Naive thymus-derived CD4-positive, alpha-beta T cell (primary cell): ENCODE results near the gene KLHL13. TPM values are rescaled to one million over a fixed set of nuclear protein-coding genes. Genes with fewer than 3 reads are reported as not detected.

Experiments used
- ATAC-seq: fragments of 150-1000 bp; cut with Tn5 transposase; 2 replicates; pipeline ENCODE4 v1.10.0; 2021; ENCODE audit warnings: mild to moderate bottlenecking, moderate library complexity
- CTCF ChIA-PET: fragments of 350-600 bp; sonication (Branson Sonifier 250); formaldehyde crosslinking; loops from one replicate; lab custom pipeline; 2021; ENCODE audit warnings: antibody characterized with exemption; lab: Charles Lee
- POLR2A ChIA-PET: fragments of 350-600 bp; sonication (Branson Sonifier 250); formaldehyde crosslinking; loops from one replicate; lab custom pipeline; 2021; ENCODE audit warnings: antibody characterized with exemption, inconsistent platforms; lab: Charles Lee
- DNase-seq, 9 donors: peaks; one replicate each; pipeline versions ENCODE4 v3.0.0 to v3.0.0-alpha.2; 2020 to 2022; ENCODE audit warnings: mixed read lengths in 1 of 9
- H3K27ac ChIP-seq: one replicate; pipeline ENCODE4 v1.7.0; 2013; ENCODE audit warnings: mild to moderate bottlenecking, low read depth, low read length, moderate library complexity
- H3K27me3 ChIP-seq, 2 donors: one replicate each; pipeline ENCODE4 v1.7.0; 2013; ENCODE audit warnings: low read length in 2 of 2, mild to moderate bottlenecking in 2 of 2, moderate library complexity in 2 of 2; ENCODE audit not compliant: control insufficient read depth in 2 of 2, insufficient read depth in 2 of 2
- H3K36me3 ChIP-seq, 3 experiments: 1 replicate in 2 of 3; 2 replicates in 1 of 3; pipeline ENCODE4 v1.7.0; 2013; ENCODE audit warnings: low read length in 3 of 3, mild to moderate bottlenecking in 3 of 3, moderate library complexity in 1 of 3; ENCODE audit not compliant: insufficient read depth in 3 of 3, control insufficient read depth in 2 of 3
- H3K4me1 ChIP-seq, 2 donors: one replicate each; pipeline ENCODE4 v1.7.0; 2013; ENCODE audit warnings: low read length in 2 of 2, mild to moderate bottlenecking in 2 of 2, moderate library complexity in 1 of 2; ENCODE audit not compliant: control insufficient read depth in 2 of 2, insufficient read depth in 2 of 2
- H3K4me3 ChIP-seq: 2 replicates; pipeline ENCODE4 v1.7.0; 2013; ENCODE audit warnings: mild to moderate bottlenecking, low read length
- H3K9me3 ChIP-seq, 3 experiments: 1 replicate in 2 of 3; 2 replicates in 1 of 3; pipeline ENCODE4 v1.7.0; 2013; ENCODE audit warnings: low read length in 3 of 3; ENCODE audit not compliant: control insufficient read depth in 2 of 3
- H3K27ac Mint-ChIP-seq, 9 donors: one replicate each; pipeline ENCODE4 v1.8.0; 2020 to 2022; ENCODE audit warnings: mixed read lengths in 9 of 9, mild to moderate bottlenecking in 8 of 9, moderate library complexity in 5 of 9, inconsistent platforms in 2 of 9
- H3K27me3 Mint-ChIP-seq, 5 donors: one replicate each; pipeline ENCODE4 v1.8.0; 2021 to 2022; ENCODE audit warnings: mixed read lengths in 5 of 5, mild to moderate bottlenecking in 1 of 5
- H3K36me3 Mint-ChIP-seq, 5 donors: one replicate each; pipeline ENCODE4 v1.8.0; 2020 to 2022; ENCODE audit warnings: mixed read lengths in 5 of 5, mild to moderate bottlenecking in 3 of 5, inconsistent platforms in 1 of 5
- H3K4me1 Mint-ChIP-seq, 7 donors: one replicate each; pipeline ENCODE4 v1.8.0; 2020 to 2022; ENCODE audit warnings: mixed read lengths in 7 of 7, mild to moderate bottlenecking in 3 of 7, inconsistent platforms in 1 of 7
- H3K4me3 Mint-ChIP-seq, 10 donors: one replicate each; pipeline ENCODE4 v1.8.0; 2020 to 2022; ENCODE audit warnings: mild to moderate bottlenecking in 10 of 10, mixed read lengths in 10 of 10, moderate library complexity in 6 of 10, inconsistent platforms in 2 of 10
- H3K9me3 Mint-ChIP-seq, 11 donors: one replicate each; pipeline ENCODE4 v1.8.0; 2020 to 2022; ENCODE audit warnings: mixed read lengths in 11 of 11, mild to moderate bottlenecking in 4 of 11, inconsistent platforms in 1 of 11, moderate library complexity in 1 of 11
- intact Hi-C, 2 donors: fragments of 100-400 bp; cut with micrococcal nuclease; formaldehyde crosslinking; loops; one replicate each; pipeline ENCODE4 v1.15.1; 2023
- polyA plus RNA-seq, 2 donors: library from polyadenylated mRNA; unstranded; fragments of 300-500 nt; fragmentation: Illumina TruSeq; gene quantifications; one replicate each; pipeline ENCODE4 v1.2.3, GENCODE V29; 2021
- total RNA-seq, 6 experiments: library from RNA in 5 of 6; stranded (reverse) in 5 of 6; gene quantifications; 1 replicate in 5 of 6; 2 replicates in 1 of 6; pipeline ENCODE4 v1.2.3 and lab custom pipeline; 2021 to 2026

The KLHL13 gene
- total and polyA plus RNA-seq, 7 experiments from 2014 or later, result 0.34 to 2.2 (median 1.1) TPM; not detected in 1

DNA sequence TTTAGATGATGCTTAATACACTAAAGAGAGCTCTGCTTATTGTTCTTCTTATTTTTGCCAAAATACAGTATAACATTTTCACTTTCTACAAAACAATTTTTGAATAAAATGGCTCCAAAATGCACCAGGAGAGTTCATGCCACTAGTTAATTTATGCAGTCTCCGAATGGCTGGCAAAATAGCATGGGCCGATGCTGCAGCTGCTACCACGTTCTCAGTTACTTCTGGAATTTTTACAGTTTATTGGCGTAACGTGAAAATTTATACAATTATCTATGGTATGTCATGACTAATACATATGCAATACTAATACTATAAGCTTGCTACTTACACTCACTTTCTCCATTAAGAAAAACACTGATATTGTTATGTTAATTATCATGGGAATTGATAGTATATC, 16.5 kb downstream of the KLHL13 start:
- peaks cover 0 to 2% (median 0%) of the 10 kb centered on the region in 7 donors for H3K4me1 Mint-ChIP-seq
- no peak for DNase-seq

DNA sequence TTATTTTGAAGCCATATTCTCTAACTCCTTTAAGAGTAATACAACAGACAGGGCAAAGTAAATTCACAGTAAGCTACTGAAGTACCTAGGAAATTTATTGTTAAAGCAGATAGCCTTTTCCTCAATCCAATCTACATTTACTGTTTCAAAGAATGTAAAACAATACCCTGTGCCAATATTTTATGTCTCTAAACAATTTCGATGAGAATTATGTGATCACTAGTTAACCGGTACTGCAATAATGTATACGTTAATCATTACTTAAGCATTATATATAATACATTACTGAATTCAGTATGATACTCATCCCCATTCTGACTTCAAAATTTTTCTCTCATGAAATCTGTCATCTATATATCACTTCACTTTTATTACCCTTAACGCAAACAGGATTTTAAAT, 28.5 kb downstream of the KLHL13 start:
- H3K36me3 ChIP-seq, result no peaks in the 10 kb centered on the region
- intact Hi-C loops, result no loop called here
- no peak overlapping the region for H3K27ac Mint-ChIP-seq
- no peak overlapping the region for H3K4me3 Mint-ChIP-seq
- DNase-seq, result no peak
- no peak overlapping the region for H3K27ac ChIP-seq
- H3K4me1 ChIP-seq, result no peaks in the 10 kb centered on the region
- no peak overlapping the region for H3K4me3 ChIP-seq
- no peaks in the 10 kb centered on the region for H3K9me3 ChIP-seq
- peaks cover 0 to 22% (median 10%) of the 10 kb centered on the region in 11 donors for H3K9me3 Mint-ChIP-seq
- CTCF ChIA-PET, result no interaction called here
- POLR2A ChIA-PET, result no interaction called here
- no peak for ATAC-seq
- H3K27me3 ChIP-seq, result no peaks in the 10 kb centered on the region
- no peaks in the 10 kb centered on the region for H3K4me1 Mint-ChIP-seq
- H3K36me3 Mint-ChIP-seq, result peaks cover 0 to 4% (median 0%) of the 10 kb centered on the region in 5 donors
- no peaks in the 10 kb centered on the region for H3K27me3 Mint-ChIP-seq

More for the DNA sequence above, 16.5 kb downstream of the KLHL13 start:
- intact Hi-C loops, result loop anchor here in 1 of 2 donors (2.0 kb wide), 1 partner anchor 71 kb away; no protein-coding TSS in a partner anchor
- no peak overlapping the region for H3K27ac Mint-ChIP-seq
- H3K4me3 Mint-ChIP-seq, result no peak overlapping the region
- no peaks in the 10 kb centered on the region for H3K27me3 ChIP-seq
- ATAC-seq, result no peak
- H3K4me3 ChIP-seq, result no peak overlapping the region
- no peaks in the 10 kb centered on the region for H3K36me3 ChIP-seq
- peaks cover 0 to 5% (median 0%) of the 10 kb centered on the region in 11 donors for H3K9me3 Mint-ChIP-seq
- H3K9me3 ChIP-seq, result no peaks in the 10 kb centered on the region
- no peaks in the 10 kb centered on the region for H3K4me1 ChIP-seq
- ChIA-PET POLR2A (no interaction called here), CTCF (no interaction called here)
- no peaks in the 10 kb centered on the region for H3K36me3 Mint-ChIP-seq
- no peaks in the 10 kb centered on the region for H3K27me3 Mint-ChIP-seq
- no peak overlapping the region for H3K27ac ChIP-seq

GRCh38 chrX:118074196-118074595, 42.4 kb downstream of the KLHL13 start:
- intact Hi-C loops, result no loop called here
- Mint-ChIP-seq H3K27me3 (no peaks in the 10 kb centered on the region), H3K9me3 (peaks cover 0 to 10% (median 0%) of the 10 kb centered on the region in 11 donors), H3K4me1 (peaks cover 0 to 2% (median 0%) of the 10 kb centered on the region in 7 donors), H3K36me3 (no peaks in the 10 kb centered on the region), H3K4me3 (no peak overlapping the region), H3K27ac (no peak overlapping the region)
- Histone ChIP-seq H3K9me3 (no peaks in the 10 kb centered on the region), H3K27me3 (no peaks in the 10 kb centered on the region), H3K27ac (no peak overlapping the region), H3K4me3 (no peak overlapping the region), H3K36me3 (no peaks in the 10 kb centered on the region), H3K4me1 (no peaks in the 10 kb centered on the region)
- ChIA-PET POLR2A (no interaction called here), CTCF (no interaction called here)
- ATAC-seq (no peak), DNase-seq (no peak)

GRCh38 chrX:118066867-118067515, 49.6 kb downstream of the KLHL13 start:
- ATAC-seq, result no peak
- Histone ChIP-seq H3K27ac (no peak overlapping the region), H3K4me3 (no peak overlapping the region), H3K27me3 (no peaks in the 10 kb centered on the region), H3K9me3 (no peaks in the 10 kb centered on the region), H3K4me1 (no peaks in the 10 kb centered on the region), H3K36me3 (no peaks in the 10 kb centered on the region)
- intact Hi-C loops, result no loop called here
- no peaks in the 10 kb centered on the region for H3K4me1 Mint-ChIP-seq
- H3K4me3 Mint-ChIP-seq, result no peak overlapping the region
- H3K27ac Mint-ChIP-seq, result no peak overlapping the region
- CTCF ChIA-PET, result no interaction called here
- no peaks in the 10 kb centered on the region for H3K27me3 Mint-ChIP-seq
- H3K36me3 Mint-ChIP-seq, result peaks cover 0 to 3% (median 0%) of the 10 kb centered on the region in 5 donors
- POLR2A ChIA-PET, result no interaction called here
- peaks cover 0 to 2% (median 0%) of the 10 kb centered on the region in 11 donors for H3K9me3 Mint-ChIP-seq
- no peak for DNase-seq

GRCh38 chrX:118062817-118063615, 53.6 kb downstream of the KLHL13 start:
- CTCF ChIA-PET, result no interaction called here
- Mint-ChIP-seq H3K9me3 (peaks cover 0 to 3% (median 0%) of the 10 kb centered on the region in 11 donors), H3K36me3 (peaks cover 0 to 3% (median 0%) of the 10 kb centered on the region in 5 donors), H3K4me1 (no peaks in the 10 kb centered on the region), H3K4me3 (no peak overlapping the region), H3K27me3 (no peaks in the 10 kb centered on the region), H3K27ac (no peak overlapping the region)
- POLR2A ChIA-PET, result no interaction called here
- Histone ChIP-seq H3K4me3 (no peak overlapping the region), H3K9me3 (no peaks in the 10 kb centered on the region), H3K4me1 (no peaks in the 10 kb centered on the region), H3K27ac (no peak overlapping the region), H3K27me3 (no peaks in the 10 kb centered on the region), H3K36me3 (no peaks in the 10 kb centered on the region)
- ATAC-seq, result no peak
- intact Hi-C loops, result no loop called here
- DNase-seq, result no peak

GRCh38 chrX:118062048-118062789, 54.4 kb downstream of the KLHL13 start:
- ChIA-PET CTCF (no interaction called here), POLR2A (no interaction called here)
- no peak overlapping the region for H3K4me3 ChIP-seq
- no peak overlapping the region for H3K27ac Mint-ChIP-seq
- ATAC-seq, result no peak
- H3K36me3 Mint-ChIP-seq, result peaks cover 0 to 3% (median 0%) of the 10 kb centered on the region in 5 donors
- H3K27me3 Mint-ChIP-seq, result no peaks in the 10 kb centered on the region
- H3K27ac ChIP-seq, result no peak overlapping the region
- H3K36me3 ChIP-seq, result no peaks in the 10 kb centered on the region
- no peaks in the 10 kb centered on the region for H3K4me1 ChIP-seq
- no peak overlapping the region for H3K4me3 Mint-ChIP-seq
- intact Hi-C loops, result no loop called here
- H3K27me3 ChIP-seq, result no peaks in the 10 kb centered on the region
- no peak for DNase-seq
- peaks cover 0 to 3% (median 0%) of the 10 kb centered on the region in 11 donors for H3K9me3 Mint-ChIP-seq
- no peaks in the 10 kb centered on the region for H3K9me3 ChIP-seq
- no peaks in the 10 kb centered on the region for H3K4me1 Mint-ChIP-seq
